ENCODE data around the gene CLMN.

The CLMN gene

GRCh38 chr14:95334044-95334443 lies 14.3 kb upstream of the CLMN start:
- H3K4me1 ChIP-seq, result no peaks in the 10 kb centered on the region
- no peaks in the 10 kb centered on the region for H3K27me3 ChIP-seq
- no peak for DNase-seq
- H3K4me3 ChIP-seq (ENCODE audit: low read depth, low read length), result no peak overlapping the region
- TF ChIP-seq, protein P1, sequence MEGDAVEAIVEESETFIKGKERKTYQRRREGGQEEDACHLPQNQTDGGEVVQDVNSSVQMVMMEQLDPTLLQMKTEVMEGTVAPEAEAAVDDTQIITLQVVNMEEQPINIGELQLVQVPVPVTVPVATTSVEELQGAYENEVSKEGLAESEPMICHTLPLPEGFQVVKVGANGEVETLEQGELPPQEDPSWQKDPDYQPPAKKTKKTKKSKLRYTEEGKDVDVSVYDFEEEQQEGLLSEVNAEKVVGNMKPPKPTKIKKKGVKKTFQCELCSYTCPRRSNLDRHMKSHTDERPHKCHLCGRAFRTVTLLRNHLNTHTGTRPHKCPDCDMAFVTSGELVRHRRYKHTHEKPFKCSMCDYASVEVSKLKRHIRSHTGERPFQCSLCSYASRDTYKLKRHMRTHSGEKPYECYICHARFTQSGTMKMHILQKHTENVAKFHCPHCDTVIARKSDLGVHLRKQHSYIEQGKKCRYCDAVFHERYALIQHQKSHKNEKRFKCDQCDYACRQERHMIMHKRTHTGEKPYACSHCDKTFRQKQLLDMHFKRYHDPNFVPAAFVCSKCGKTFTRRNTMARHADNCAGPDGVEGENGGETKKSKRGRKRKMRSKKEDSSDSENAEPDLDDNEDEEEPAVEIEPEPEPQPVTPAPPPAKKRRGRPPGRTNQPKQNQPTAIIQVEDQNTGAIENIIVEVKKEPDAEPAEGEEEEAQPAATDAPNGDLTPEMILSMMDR (IDR thresholded peaks at IDR 0.05; ENCODE audit: low read depth, low read length), result no peak
- H3K9me3 ChIP-seq, result no peaks in the 10 kb centered on the region
- H3K36me3 ChIP-seq, result no peaks in the 10 kb centered on the region

GRCh38 chr14:95332641-95333040 lies 12.9 kb upstream of the CLMN start:
- H3K36me3 ChIP-seq, result no peaks in the 10 kb centered on the region
- no peaks in the 10 kb centered on the region for H3K27me3 ChIP-seq
- no peak overlapping the region for H3K4me3 ChIP-seq (ENCODE audit: low read depth, low read length)
- H3K9me3 ChIP-seq, result no peaks in the 10 kb centered on the region
- TF ChIP-seq, protein P1 (IDR thresholded peaks at IDR 0.05; ENCODE audit: low read depth, low read length), result no peak
- no peaks in the 10 kb centered on the region for H3K4me1 ChIP-seq
- DNase-seq, result no peak

DNA sequence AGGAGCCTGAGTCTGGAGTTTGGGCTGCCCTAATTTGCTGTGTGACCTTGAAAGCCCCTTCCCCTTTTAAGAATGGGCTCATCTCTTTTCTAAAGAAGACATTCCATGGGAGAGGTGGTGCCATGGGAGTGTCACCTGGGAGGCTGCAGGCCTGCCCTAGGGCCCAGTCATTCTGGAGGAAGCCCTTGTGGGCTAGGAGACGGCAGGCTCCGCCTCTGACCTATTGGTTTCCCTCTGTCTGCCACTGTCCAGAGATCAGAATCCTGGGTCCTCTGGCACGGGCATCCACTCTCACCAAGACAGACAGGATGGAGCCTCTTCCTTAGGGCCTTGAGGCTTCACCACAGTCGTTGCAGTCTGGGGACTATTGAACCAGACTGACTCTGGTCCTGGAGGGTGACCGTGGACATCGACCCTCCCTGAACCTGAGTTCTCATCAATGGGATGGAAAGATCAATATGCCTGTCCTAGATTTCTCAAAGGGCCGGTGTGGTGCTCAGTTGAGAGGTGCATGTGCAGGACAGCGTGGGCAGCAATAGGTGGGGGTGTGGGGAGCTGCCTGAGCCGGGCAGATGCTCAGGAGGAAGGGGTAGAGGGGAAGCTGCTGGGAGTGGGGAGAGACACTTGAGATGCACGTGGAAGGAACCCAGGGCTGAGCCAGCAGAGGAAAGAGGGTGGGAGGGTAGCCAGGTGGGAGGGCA lies 12.2 kb upstream of the CLMN start:
- TF ChIP-seq, protein P1 (IDR thresholded peaks at IDR 0.05; ENCODE audit: low read depth, low read length), result no peak
- no peak for DNase-seq

DNA sequence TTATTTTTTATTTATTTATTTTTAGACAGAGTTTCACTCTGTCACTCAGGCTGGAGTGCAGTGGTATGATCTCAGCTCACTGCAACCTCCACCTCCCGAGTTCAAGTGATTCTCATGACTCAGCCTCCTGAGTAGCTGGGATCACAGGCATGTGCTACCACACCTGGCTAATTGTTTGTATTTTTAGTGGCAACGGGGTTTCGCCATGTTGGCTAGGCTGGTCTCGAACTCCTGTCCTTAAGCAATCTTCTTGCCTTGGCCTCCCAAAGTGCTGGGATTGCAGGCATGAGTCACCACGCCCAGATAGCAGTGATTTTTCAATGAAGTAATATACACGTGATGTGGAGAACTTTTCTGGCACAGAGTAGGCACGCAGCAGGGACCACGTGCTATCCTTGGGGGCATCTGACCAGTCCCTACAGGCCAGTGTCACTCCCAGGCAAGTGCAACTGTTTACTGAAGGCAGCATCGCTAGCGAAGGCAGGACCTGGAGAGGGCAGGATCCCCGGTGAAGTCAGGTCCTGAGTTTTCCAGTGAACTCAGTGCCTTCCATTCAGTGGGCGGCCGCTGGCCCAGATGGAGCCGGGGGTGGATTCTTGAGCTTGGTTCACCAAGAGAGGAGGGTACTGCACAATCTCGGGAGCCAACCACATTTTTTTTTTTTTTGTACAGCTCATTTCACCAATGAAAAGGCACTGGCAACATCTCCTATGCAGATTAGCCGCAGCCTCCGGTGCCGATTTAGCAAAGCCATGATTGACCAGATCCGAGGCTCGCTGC lies 11.1 kb upstream of the CLMN start:
- no peaks in the 10 kb centered on the region for H3K36me3 ChIP-seq
- no peak overlapping the region for H3K4me3 ChIP-seq (ENCODE audit: low read depth, low read length)
- no peaks in the 10 kb centered on the region for H3K4me1 ChIP-seq
- no peaks in the 10 kb centered on the region for H3K9me3 ChIP-seq
- DNase-seq, result no peak
- TF ChIP-seq, protein P1 (IDR thresholded peaks at IDR 0.05; ENCODE audit: low read depth, low read length), result no peak
- H3K27me3 ChIP-seq, result no peaks in the 10 kb centered on the region

More for the DNA sequence above, 12.2 kb upstream of the CLMN start:
- H3K4me1 ChIP-seq, result no peaks in the 10 kb centered on the region
- H3K27me3 ChIP-seq, result no peaks in the 10 kb centered on the region
- H3K4me3 ChIP-seq (ENCODE audit: low read depth, low read length), result no peak overlapping the region
- H3K36me3 ChIP-seq, result no peaks in the 10 kb centered on the region
- H3K9me3 ChIP-seq, result no peaks in the 10 kb centered on the region

- Histone ChIP-seq H3K4me1 (no peaks in the 10 kb centered on the region), H3K36me3 (no peaks in the 10 kb centered on the region), H3K27me3 (no peaks in the 10 kb centered on the region), H3K9me3 (no peaks in the 10 kb centered on the region), H3K4me3 (ENCODE audit: low read depth, low read length) (no peak overlapping the region)
- DNase-seq, result no peak
- TF ChIP-seq, protein P1 (IDR thresholded peaks at IDR 0.05; ENCODE audit: low read depth, low read length), result no peak
Observed at GRCh38 chr14:95329941-95330340, 10.2 kb upstream of the CLMN start.
